Measurements from ENCODE around the gene TBCK. TPM values are rescaled to one million over a fixed set of nuclear protein-coding genes. Genes with fewer than 3 reads are reported as not detected.

TBCK gene
- total RNA-seq, 1 donor from 2014 or later = 47.6 TPM

GRCh38 chr4:106273831-106274230 is 42.2 kb downstream of the TBCK start:
- no peak overlapping the region for H3K27ac Mint-ChIP-seq (ENCODE audit: unreplicated experiment)
- no peaks in the 10 kb centered on the region for H3K4me1 Mint-ChIP-seq
- H3K4me3 Mint-ChIP-seq = no peak overlapping the region
- H3K9me3 Mint-ChIP-seq = peaks cover 2% of the 10 kb centered on the region
- no peak for TF ChIP-seq CTCF (conservative IDR thresholded peaks at IDR 0.05)
- peaks cover 8% of the 10 kb centered on the region for H3K36me3 Mint-ChIP-seq (ENCODE audit: low read depth)
- H3K27me3 Mint-ChIP-seq (ENCODE audit: low read depth) = no peaks in the 10 kb centered on the region
- DNase-seq (ENCODE audit: low read depth, low spot score) = no peak

GRCh38 chr4:106270736-106271135 is 45.3 kb downstream of the TBCK start:
- no peak overlapping the region for H3K4me3 Mint-ChIP-seq
- peaks cover 2% of the 10 kb centered on the region for H3K9me3 Mint-ChIP-seq
- DNase-seq (ENCODE audit: low read depth, low spot score) = no peak
- no peaks in the 10 kb centered on the region for H3K27me3 Mint-ChIP-seq (ENCODE audit: low read depth)
- peaks cover 8% of the 10 kb centered on the region for H3K36me3 Mint-ChIP-seq (ENCODE audit: low read depth)
- H3K4me1 Mint-ChIP-seq = no peaks in the 10 kb centered on the region
- TF ChIP-seq CTCF (conservative IDR thresholded peaks at IDR 0.05) = no peak
- no peak overlapping the region for H3K27ac Mint-ChIP-seq (ENCODE audit: unreplicated experiment)

- DNase-seq (ENCODE audit: low read depth, low spot score) = no peak
- no peaks in the 10 kb centered on the region for H3K4me1 Mint-ChIP-seq
- H3K36me3 Mint-ChIP-seq (ENCODE audit: low read depth) = peaks cover 8% of the 10 kb centered on the region
- H3K27me3 Mint-ChIP-seq (ENCODE audit: low read depth) = no peaks in the 10 kb centered on the region
- peaks cover 2% of the 10 kb centered on the region for H3K9me3 Mint-ChIP-seq
- no peak for TF ChIP-seq CTCF (conservative IDR thresholded peaks at IDR 0.05)
- H3K4me3 Mint-ChIP-seq = no peak overlapping the region
- H3K27ac Mint-ChIP-seq (ENCODE audit: unreplicated experiment) = no peak overlapping the region
Observed at GRCh38 chr4:106269711-106270110, 46.3 kb downstream of the TBCK start.

- H3K4me3 Mint-ChIP-seq = no peak overlapping the region
- H3K27ac Mint-ChIP-seq (ENCODE audit: unreplicated experiment) = no peak overlapping the region
- DNase-seq (ENCODE audit: low read depth, low spot score) = no peak
- peaks cover 4% of the 10 kb centered on the region for H3K36me3 Mint-ChIP-seq (ENCODE audit: low read depth)
- H3K9me3 Mint-ChIP-seq = peaks cover 2% of the 10 kb centered on the region
- no peaks in the 10 kb centered on the region for H3K27me3 Mint-ChIP-seq (ENCODE audit: low read depth)
- H3K4me1 Mint-ChIP-seq = no peaks in the 10 kb centered on the region
- no peak for TF ChIP-seq CTCF (conservative IDR thresholded peaks at IDR 0.05)
Observed at GRCh38 chr4:106268786-106269185, 47.2 kb downstream of the TBCK start.

GRCh38 chr4:106266201-106266600 is 49.8 kb downstream of the TBCK start:
- no peaks in the 10 kb centered on the region for H3K27me3 Mint-ChIP-seq (ENCODE audit: low read depth)
- no peaks in the 10 kb centered on the region for H3K36me3 Mint-ChIP-seq (ENCODE audit: low read depth)
- no peaks in the 10 kb centered on the region for H3K4me1 Mint-ChIP-seq
- H3K4me3 Mint-ChIP-seq = no peak overlapping the region
- no peak for DNase-seq (ENCODE audit: low read depth, low spot score)
- no peak overlapping the region for H3K27ac Mint-ChIP-seq (ENCODE audit: unreplicated experiment)
- TF ChIP-seq CTCF (conservative IDR thresholded peaks at IDR 0.05) = peak; percentile 65
- no peaks in the 10 kb centered on the region for H3K9me3 Mint-ChIP-seq

GRCh38 chr4:106264331-106264728 is 51.7 kb downstream of the TBCK start:
- Mint-ChIP-seq H3K9me3 (no peaks in the 10 kb centered on the region), H3K4me1 (no peaks in the 10 kb centered on the region), H3K27ac (ENCODE audit: unreplicated experiment) (no peak overlapping the region), H3K27me3 (ENCODE audit: low read depth) (no peaks in the 10 kb centered on the region), H3K36me3 (ENCODE audit: low read depth) (no peaks in the 10 kb centered on the region), H3K4me3 (no peak overlapping the region)
- no peak for TF ChIP-seq CTCF (conservative IDR thresholded peaks at IDR 0.05)
- no peak for DNase-seq (ENCODE audit: low read depth, low spot score)

All from neural crest cell (in vitro differentiated cells).